Loucy (cell line): ENCODE data around the gene AP3D1.

Experiments
- EZH2phosphoT487 ChIP-seq: fragments of 200-600 bp; IDR thresholded peaks from 2 replicates; pipeline ENCODE4 v1.6.1; 2018; ENCODE audit warnings: antibody characterized with exemption, mild to moderate bottlenecking, moderate library complexity, borderline replicate concordance
- TF ChIP-seq, protein P1 (sequence below): fragments of 200-600 bp; sonication (generic); conservative IDR thresholded peaks from 2 replicates; pipeline ENCODE4 v1.5.1; 2014; ENCODE audit warnings: mild to moderate bottlenecking, antibody characterized with exemption, low read length

DNA sequence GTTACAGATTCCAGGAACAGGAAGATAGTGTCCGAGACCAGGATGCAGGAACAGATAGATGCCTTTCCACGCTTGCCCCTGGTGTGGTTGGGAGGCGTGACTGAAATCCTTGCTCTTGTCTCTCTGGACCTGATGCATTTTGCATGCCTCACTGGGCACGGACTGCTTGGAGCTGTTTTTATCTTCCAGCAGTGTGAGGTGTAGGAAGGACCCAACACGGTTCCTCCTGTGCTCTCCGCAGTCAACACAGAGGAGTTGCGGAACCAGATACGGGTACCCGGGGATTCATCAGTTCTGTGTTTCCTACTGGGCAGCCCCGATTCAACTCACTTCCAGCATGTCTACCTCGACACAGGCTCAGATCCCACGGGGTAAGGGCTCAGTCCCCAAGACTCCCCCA, 18.9 kb upstream of the AP3D1 start:
- TF ChIP-seq, protein P1, sequence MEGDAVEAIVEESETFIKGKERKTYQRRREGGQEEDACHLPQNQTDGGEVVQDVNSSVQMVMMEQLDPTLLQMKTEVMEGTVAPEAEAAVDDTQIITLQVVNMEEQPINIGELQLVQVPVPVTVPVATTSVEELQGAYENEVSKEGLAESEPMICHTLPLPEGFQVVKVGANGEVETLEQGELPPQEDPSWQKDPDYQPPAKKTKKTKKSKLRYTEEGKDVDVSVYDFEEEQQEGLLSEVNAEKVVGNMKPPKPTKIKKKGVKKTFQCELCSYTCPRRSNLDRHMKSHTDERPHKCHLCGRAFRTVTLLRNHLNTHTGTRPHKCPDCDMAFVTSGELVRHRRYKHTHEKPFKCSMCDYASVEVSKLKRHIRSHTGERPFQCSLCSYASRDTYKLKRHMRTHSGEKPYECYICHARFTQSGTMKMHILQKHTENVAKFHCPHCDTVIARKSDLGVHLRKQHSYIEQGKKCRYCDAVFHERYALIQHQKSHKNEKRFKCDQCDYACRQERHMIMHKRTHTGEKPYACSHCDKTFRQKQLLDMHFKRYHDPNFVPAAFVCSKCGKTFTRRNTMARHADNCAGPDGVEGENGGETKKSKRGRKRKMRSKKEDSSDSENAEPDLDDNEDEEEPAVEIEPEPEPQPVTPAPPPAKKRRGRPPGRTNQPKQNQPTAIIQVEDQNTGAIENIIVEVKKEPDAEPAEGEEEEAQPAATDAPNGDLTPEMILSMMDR: no peak
- TF ChIP-seq EZH2phosphoT487: no peak
